Ovary (tissue), 9 donors: Measurements from ENCODE around the gene ALOX5AP. TPM values are rescaled to one million over a fixed set of nuclear protein-coding genes. Genes with fewer than 3 reads are reported as not detected.
A peak's percentile ranks its signal among the peaks of the same experiment; 100 is the strongest.

Experiments used
- DNase-seq, 5 donors: peaks; one replicate each; pipeline ENCODE4 v3.0.0-alpha.2; 2019 to 2020
- H3K27ac ChIP-seq, 2 donors: fragments of 200-600 bp; one replicate each; pipeline versions ENCODE4 v1.5.1 to v1.8.0; 2019 to 2022
- H3K27me3 ChIP-seq: fragments of 200-600 bp; one replicate; pipeline ENCODE4 v1.8.0; 2022
- H3K36me3 ChIP-seq: fragments of 200-600 bp; sonication (generic); one replicate; pipeline ENCODE4 v1.5.1; 2019
- H3K4me1 ChIP-seq: one replicate; pipeline ENCODE4 v1.8.1; 2013; ENCODE audit warnings: mild to moderate bottlenecking, moderate library complexity; ENCODE audit not compliant: insufficient read depth
- H3K4me3 ChIP-seq: fragments of 200-600 bp; sonication (generic); one replicate; pipeline ENCODE4 v1.5.1; 2017
- H3K9me3 ChIP-seq, 2 donors: fragments of 200-600 bp in 1 of 2; sonication (generic) in 1 of 2; one replicate each; pipeline versions ENCODE4 v1.5.1 to v1.8.1; 2013 to 2019; ENCODE audit warnings: mild to moderate bottlenecking in 1 of 2, moderate library complexity in 1 of 2
- CTCF ChIP-seq, 3 donors: fragments of 450-650 bp in 2 of 3; fragments of 200-600 bp in 1 of 3; IDR thresholded peaks; one replicate each; pipeline versions ENCODE4 v1.5.1 to v1.8.0; 2016 to 2022; ENCODE audit warnings: antibody characterized with exemption in 3 of 3, mild to moderate bottlenecking in 1 of 3
- EP300 ChIP-seq: sonication (generic); formaldehyde crosslinking; IDR thresholded peaks from one replicate; pipeline ENCODE4 v1.6.1; 2017; ENCODE audit warnings: antibody characterized with exemption
- POLR2A ChIP-seq: fragments of 450-650 bp; IDR thresholded peaks from one replicate; pipeline ENCODE4 v1.6.1; 2017; ENCODE audit warnings: antibody characterized with exemption, mild to moderate bottlenecking, moderate library complexity
- WGBS, 3 donors: extraction: QIAGEN DNeasy Blood & Tissue Kit in 1 of 3; methylation state at CpG; one replicate each; pipeline versions ENCODE4 v1.1.5 to v1.1.7; 2013 to 2017; 5-methylcytosine and 5-hydroxymethylcytosine counted together
- intact Hi-C, 4 donors: fragments of 100-400 bp; cut with DNase I; formaldehyde crosslinking; loops; one replicate each; pipeline versions ENCODE4 v1.11.0 to v1.15.1; 2022 to 2023
- polyA plus RNA-seq, 2 donors: library from polyadenylated mRNA; stranded (reverse); fragments of 200-250 nt in 1 of 2; fragments of 350-450 nt in 1 of 2; fragmentation: Illumina TruSeq in 1 of 2; extraction: RNeasy Lipid Tissue Mini Kit (QIAGEN cat#74804) in 1 of 2; gene quantifications; one replicate each; pipeline ENCODE4 v1.2.3, GENCODE V29; 2013 to 2014
- total RNA-seq, 7 donors: library from RNA; depleted of rRNA in 2 of 7; stranded (reverse); fragments of >200 nt in 2 of 7; fragmentation: NEBNext Ultra II Directional in 3 of 7; extraction: Animal tissue kit (Norgen Biotek cat#: 25700) in 3 of 7; gene quantifications; one replicate each; pipeline versions ENCODE4 v1.1.0 to v1.2.4, GENCODE V29; 2016 to 2023
- donor health status: DM: no; HTN: no; CAD: no; lungs with moderate emphysema.
- donor health status: DM: no; HTN: no; CAD: no.
- donor health status: Bipolar disorder and iron deficiency.
- donor health status: DM: yes; HTN: yes; CAD: no.
- donor health status: DM: no; HTN: no; CAD: no.
- donor health status: DM: yes; HTN: yes; CAD: no.

Gene ALOX5AP
- total and polyA plus RNA-seq, 9 donors = 3.3 to 41.6 (median 10.8) TPM

- peaks cover 2% of the 10 kb centered on the region for H3K4me1 ChIP-seq
- WGBS, 3 donors = 69 to 76% (median 74%) methylated on average over 4 of the region's 4 CpGs
- no peak overlapping the region for H3K4me3 ChIP-seq
- H3K27ac ChIP-seq = no peak overlapping the region
- no peak for DNase-seq
- TF ChIP-seq POLR2A (no peak), EP300 (no peak), CTCF (IDR thresholded peaks at IDR 0.05) (no peak)
- H3K36me3 ChIP-seq = no peaks in the 10 kb centered on the region
- no peaks in the 10 kb centered on the region for H3K9me3 ChIP-seq
- intact Hi-C loops = loop anchor here in 2 of 4 donors (10.0 kb wide), 3 partner anchors 180 to 400 kb away; partner anchors contain the start of gene HMGB1 (in 1 of the 2)
- no peaks in the 10 kb centered on the region for H3K27me3 ChIP-seq
Observed at GRCh38 chr13:30805132-30805537, 69.8 kb downstream of the ALOX5AP start.

GRCh38 chr13:30805603-30806011, 70.3 kb downstream of the ALOX5AP start:
- no peaks in the 10 kb centered on the region for H3K9me3 ChIP-seq
- no peak overlapping the region for H3K27ac ChIP-seq
- WGBS, 3 donors = 64 to 77% (median 73%) methylated on average over 7 of the region's 7 CpGs
- TF ChIP-seq EP300 (no peak), POLR2A (no peak), CTCF (IDR thresholded peaks at IDR 0.05) (no peak)
- intact Hi-C loops = loop anchor here in 2 of 4 donors (10.0 kb wide), 3 partner anchors 181 to 401 kb away; partner anchors contain the start of gene HMGB1 (in 1 of the 2)
- H3K4me1 ChIP-seq = peaks cover 2% of the 10 kb centered on the region
- no peak overlapping the region for H3K4me3 ChIP-seq
- DNase-seq = peak in 1 of 5 donors; percentile 57
- no peaks in the 10 kb centered on the region for H3K36me3 ChIP-seq
- no peaks in the 10 kb centered on the region for H3K27me3 ChIP-seq

- Histone ChIP-seq H3K4me1 (peaks cover 2% of the 10 kb centered on the region), H3K36me3 (no peaks in the 10 kb centered on the region), H3K4me3 (no peak overlapping the region), H3K27ac (no peak overlapping the region), H3K9me3 (no peaks in the 10 kb centered on the region), H3K27me3 (no peaks in the 10 kb centered on the region)
- TF ChIP-seq EP300 (no peak), POLR2A (no peak), CTCF (IDR thresholded peaks at IDR 0.05) (no peak)
- 21 to 26% (median 21%) methylated on average over 3 of the region's 3 CpGs for WGBS, 3 donors
- intact Hi-C loops = loop anchor here in 2 of 4 donors (10.0 kb wide), 3 partner anchors 182 to 402 kb away; partner anchors contain the start of gene HMGB1 (in 1 of the 2)
- no peak for DNase-seq
Observed at GRCh38 chr13:30806784-30807183, 71.4 kb downstream of the ALOX5AP start.

GRCh38 chr13:30807392-30807791, 72.0 kb downstream of the ALOX5AP start:
- Histone ChIP-seq H3K4me1 (peaks cover 2% of the 10 kb centered on the region), H3K27ac (no peak overlapping the region)
- intact Hi-C loops = loop anchor here in 2 of 4 donors (10.0 kb wide), 3 partner anchors 183 to 403 kb away; partner anchors contain the start of gene HMGB1 (in 1 of the 2)

More at GRCh38 chr13:30807392-30807791, 72.0 kb downstream of the ALOX5AP start:
- Histone ChIP-seq H3K27me3 (no peaks in the 10 kb centered on the region), H3K4me3 (no peak overlapping the region), H3K36me3 (no peaks in the 10 kb centered on the region), H3K9me3 (no peaks in the 10 kb centered on the region)
- WGBS, 3 donors = 91 to 95% (median 94%) methylated on average over 4 of the region's 4 CpGs
- TF ChIP-seq EP300 = no peak
- TF ChIP-seq CTCF (IDR thresholded peaks at IDR 0.05) = no peak
- TF ChIP-seq POLR2A = no peak
- no peak for DNase-seq
